Activated CD8-positive, alpha-beta memory T cell treated with anti-CD3 and anti-CD28 coated beads, Interleukin-2, amount 50 U/mL, for 4 hours (primary cell): ENCODE data around the gene METTL25B.

Source experiments
- DNase-seq: peaks from one replicate; pipeline ENCODE4 v3.0.0-alpha.2; 2020

The METTL25B gene

DNA sequence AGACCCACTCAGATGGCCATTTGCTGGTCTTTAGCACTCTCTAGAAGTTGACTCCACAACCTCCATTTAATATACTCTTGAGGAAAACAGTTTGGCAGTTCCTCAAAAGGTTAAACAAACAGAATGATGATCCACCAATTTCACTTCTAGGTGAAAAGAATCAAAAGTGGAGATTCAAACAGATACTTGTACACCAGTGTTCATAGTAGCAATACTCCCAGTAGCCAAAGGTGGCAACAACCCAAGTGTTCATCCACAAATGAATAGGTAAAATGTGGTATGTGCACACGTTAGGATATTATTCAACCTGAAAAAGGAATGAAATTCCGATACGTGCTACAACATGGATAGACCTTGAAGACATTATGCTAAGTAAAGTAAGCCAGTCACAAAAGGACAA is 45.3 kb downstream of the METTL25B start:
- no peak for DNase-seq

DNA sequence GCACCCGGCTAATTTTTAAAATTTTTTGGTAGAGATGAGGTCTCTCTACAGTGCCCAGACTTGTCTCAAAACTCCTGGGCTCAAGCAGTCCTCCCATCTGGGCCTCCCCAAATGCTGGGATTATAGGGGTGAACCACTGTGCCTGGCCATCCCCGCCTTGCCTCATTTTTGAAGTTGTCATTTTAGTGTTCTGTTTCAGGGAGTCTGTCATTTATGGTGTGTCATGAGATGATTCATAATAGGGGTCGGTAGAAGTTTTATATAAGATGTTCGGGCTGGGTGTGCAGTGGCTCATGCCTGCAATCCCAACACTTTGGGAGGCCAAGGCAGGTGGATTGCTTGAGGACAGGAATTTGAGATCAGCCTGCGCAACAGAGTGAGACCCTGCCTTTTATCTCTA is 47.5 kb downstream of the METTL25B start:
- DNase-seq: no peak

DNA sequence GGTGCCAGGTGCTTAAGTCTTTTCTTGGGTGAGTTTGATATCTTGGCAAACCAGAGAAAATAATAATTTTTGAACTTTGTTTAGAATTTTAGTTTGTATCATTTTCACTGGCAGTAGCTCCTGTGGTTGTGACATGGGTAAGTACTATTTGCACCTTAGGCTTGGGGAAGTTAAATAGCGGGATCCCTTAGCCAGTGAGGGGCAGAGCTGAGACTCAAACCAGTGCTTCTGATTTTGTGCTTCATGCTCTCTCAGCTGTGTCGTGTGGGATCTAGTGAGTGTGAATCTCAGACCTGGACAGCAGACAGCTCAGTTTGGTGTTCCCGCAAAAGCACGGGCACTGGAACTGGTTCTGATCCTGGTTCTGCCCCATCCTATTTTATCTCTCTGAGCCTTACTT is 48.7 kb downstream of the METTL25B start:
- no peak for DNase-seq

DNA sequence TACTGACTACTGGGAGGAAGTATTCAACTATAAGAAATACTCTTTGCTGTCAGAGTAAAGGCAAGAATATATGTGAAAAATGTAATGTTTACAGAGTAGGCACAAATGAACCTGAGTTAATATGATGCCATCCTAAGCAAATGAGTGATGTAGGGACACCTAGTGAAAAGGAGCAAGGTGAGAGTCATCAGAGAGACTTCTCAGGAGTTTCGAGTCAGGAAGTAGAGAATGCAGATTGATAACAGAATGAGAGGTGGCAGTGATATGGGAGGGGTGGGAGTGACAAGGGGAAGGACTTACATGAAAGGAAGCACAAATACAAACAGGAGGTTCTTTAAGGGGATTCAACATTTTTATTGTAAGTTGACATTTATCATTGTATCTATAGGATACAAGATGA is 49.3 kb downstream of the METTL25B start:
- no peak for DNase-seq

DNA sequence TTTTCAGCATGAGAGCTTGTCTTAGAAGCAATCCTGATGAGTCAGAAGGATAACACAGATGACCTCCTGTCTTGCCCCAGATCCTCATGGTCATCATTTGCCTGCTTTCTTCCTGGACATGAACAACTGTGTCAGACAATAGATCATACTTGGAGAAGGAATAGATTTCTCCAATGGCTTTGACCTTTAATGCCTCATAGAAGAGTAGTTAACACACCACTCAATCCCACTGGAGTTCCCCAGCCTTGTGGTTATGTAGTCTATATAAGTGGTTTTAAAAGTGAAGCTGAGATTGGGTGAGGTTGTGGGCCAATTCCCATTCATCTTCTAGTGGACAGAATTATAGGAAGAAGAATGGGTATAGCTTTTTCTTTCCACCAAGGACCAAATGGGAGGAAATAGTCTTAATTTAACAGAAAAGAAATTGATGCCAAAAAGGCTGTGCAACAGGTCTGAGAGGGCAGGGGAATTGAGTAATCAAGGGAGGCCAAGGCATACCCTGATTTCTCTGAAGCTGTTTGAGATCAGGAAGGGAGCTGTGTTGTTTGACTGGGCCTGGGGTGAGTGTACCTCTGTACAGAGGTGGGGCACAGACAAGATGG is 53.4 kb downstream of the METTL25B start:
- no peak for DNase-seq

DNA sequence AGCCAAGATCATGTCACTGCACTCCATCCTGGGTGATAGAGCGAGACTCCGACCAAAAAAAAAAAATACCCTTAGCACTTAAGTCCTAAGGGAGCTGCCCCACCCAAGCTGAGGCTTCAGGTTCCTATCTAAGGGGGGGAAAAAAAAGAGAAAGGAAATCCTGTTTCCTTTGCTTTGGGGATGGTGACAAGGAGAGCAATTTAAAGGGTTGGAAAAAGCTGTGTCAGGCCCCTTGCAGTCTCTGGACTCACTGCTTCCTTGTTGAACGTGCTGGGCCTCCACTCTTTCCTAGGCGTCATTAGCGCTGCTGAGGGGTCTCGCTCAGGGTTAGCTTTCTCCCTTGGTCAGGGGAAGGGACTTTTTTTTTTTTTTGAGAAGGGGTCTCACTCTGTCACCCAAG is 57.2 kb downstream of the METTL25B start:
- DNase-seq: no peak
